Epidermal melanocyte (primary cell): ENCODE data around the gene HAGHL.
"Not testable (repeated sequence)": the region's sequence is repeated elsewhere in the genome, so short reads cannot be mapped to it uniquely, and the experiment has no call there.

Experiments used
- DNase-seq: peaks from one replicate; pipeline ENCODE4 v3.0.0; 2011; ENCODE audit warnings: low spot score; ENCODE audit not compliant: insufficient read length

Gene HAGHL

DNA sequence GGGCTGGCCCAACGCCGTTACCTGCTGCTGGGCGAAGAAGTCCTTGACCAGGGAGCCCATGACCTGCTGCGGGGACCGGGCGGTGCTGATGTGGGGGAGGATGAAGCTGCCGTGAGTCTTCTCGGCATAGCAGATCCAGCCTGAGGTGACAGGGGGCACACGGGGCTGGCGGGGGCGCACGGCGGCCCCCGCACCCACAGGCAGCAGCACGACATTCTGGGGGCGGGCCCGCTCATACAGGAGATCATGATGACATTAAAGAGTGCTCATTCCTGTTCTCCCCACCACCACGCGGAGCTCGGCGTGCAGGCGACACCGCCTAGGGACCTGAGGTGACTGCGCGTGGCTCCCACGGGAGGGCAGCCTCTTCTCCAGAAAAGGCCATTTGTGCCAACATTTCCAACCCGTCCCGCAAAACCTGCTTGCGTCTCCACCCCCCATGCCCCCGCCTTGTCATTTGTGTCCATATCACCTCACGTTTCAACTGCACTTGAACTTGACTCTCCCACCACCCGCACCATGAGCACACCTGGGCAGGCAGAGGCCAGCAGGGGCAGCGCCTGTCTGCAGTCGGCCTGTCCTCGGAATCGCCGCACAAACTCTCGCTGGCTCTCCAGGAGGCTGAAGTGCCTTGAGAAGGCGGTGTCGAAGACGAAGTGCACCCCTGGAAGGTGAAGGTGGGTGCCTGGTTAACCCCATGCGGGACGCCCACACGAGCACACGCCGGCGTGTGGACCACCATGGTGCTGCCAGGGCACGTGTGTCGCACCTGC, 7.5 kb downstream of the HAGHL start:
- no peak for DNase-seq

DNA sequence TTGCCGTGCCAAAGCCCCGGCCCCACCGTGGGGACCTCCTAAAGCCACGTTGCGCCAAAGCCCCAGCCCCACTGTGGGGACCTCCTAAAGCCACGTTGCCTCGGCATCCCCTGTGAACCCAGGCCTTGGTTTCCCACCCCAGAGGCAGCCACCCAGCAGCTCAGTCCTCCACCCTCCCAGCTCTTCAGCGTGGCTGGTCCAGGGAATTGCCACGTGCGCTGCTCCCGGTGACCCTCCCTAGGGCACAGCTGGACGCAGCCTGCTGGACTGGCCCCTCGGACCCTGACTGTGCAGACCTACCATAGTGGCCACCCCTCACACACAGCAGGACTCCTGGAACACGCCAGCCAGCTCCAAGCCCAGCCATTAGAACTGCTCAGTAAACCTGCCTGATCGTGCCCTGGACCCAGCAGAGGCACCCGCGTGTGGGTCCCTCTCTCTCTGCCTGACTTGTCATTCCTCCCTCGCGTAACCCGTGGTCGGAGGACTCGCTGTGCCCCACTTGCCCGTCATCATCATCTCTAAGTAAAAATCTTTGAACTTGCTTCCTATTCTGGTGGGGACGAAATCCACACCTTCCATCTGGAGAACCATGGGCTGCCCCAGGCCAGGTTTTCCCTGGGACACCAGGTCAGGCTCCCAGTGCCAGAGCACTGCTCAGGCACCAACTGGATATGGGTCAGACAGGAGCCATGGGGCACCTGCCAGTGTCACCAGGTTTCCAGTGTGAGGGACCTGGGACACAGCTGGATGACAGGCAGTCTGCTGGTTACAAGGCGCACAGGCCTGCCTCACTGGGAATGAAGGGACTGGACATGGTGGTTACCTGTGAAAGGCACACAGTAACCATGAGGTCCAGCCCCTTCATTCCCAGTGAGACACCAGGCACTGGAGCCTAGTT, 8.3 kb downstream of the HAGHL start:
- no peak for DNase-seq

DNA sequence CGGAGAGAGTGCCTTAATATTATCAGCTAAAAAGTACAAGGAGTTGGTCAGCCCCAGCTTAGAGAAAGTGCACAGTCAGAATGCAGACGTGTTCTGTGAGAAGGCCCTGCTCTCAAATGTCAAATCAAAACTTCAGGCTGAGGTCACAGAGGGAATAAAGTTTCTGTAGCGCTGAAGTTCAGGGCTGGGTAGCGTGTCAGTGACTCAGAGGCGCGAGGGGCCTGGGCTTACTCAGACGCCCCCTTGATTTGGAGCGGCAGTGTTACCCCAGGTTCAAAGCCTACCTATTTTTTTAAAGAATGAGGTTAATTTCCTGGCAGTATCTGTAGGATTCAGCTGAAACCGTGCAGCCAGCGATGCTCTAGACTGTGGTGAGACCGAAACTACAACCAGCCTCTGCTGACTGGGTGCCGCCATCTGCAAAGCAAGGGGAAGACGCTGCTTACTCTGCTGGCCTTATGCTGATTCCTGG, 9.1 kb downstream of the HAGHL start:
- no peak for DNase-seq

DNA sequence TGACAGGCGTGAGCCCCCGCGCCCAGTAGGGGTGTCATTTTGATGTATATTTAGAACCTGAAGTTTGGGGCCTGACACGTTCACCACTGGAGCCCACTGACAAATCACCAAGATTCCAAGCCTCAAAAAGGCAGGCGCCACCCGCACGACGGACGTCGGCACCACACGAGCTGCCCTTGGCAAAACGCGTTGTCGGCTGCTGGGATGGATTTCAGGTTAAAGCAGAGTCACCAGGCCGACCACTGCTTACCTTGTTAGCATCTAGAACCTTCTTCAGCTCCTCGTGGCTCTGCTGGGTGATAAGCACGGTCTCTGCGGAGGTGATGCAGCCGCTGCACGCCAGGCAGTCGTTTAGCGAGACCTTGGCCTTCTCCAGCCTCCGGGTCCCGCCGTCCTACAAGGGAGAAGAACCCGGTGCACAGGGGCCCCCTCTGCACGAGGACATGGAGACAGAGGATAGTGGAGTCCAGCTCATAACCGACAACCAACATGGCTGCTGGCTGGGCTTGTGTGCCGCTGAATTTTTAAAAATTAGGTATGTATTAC, 10.1 kb downstream of the HAGHL start:
- no peak for DNase-seq

DNA sequence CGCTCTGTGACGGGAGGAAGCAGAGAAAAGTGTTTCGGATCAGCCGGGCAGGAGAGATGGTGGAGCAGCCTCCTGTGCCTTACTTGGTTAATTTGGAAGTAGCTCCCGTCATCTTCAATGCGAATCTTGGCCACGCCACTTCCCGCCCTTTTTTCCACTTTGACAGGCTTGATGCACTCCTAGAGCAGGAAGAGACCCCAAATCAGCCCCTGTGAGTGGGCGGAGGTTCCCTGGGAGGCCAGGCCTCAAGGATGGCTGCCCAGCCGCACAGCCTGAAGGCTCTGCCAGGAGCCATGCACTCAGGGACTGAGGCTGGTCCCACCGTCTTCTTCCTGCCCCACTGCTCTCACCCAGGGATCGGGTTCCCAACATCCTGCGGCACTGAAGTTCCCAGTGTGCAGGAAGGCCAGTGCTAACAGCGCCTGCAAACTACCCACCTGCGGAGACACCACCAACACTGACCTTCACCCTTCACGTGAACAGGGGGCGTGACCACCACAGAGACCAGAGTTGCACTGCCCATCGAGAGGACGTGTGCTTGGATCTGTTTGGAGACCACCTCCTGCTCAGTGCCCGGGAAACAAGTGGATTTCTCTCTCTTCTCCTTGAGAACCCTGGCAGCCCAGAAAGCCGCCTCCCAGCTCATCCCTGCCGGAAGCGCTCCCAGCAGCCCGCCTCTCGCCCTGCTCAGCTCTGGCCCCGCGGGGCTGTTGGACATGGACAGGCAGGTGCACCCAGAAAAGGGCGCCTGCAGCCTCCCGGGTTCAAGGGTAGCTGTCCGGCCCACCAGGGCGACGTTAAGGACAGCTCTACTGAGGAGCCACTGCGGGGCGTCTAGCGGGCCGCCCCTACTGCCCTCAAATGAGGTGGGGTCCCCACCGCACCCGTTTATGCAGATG, 12.9 kb downstream of the HAGHL start:
- no peak for DNase-seq

DNA sequence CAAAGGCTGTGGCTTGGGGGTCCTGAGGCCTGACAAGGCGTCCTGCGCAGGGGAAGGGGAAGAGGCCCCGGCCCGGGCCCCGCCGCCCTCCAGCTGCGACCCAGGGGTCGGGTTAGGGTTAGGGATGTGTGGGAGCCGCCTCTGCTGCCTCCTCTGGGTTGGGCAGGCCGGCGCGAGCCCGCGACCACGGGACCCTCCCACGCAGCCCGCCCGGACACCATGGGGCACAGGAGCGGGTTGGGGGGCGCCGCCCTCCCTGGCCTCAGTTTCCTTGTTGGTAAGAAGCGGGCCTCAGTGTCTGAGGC, 13.5 kb downstream of the HAGHL start:
- DNase-seq: no peak

DNA sequence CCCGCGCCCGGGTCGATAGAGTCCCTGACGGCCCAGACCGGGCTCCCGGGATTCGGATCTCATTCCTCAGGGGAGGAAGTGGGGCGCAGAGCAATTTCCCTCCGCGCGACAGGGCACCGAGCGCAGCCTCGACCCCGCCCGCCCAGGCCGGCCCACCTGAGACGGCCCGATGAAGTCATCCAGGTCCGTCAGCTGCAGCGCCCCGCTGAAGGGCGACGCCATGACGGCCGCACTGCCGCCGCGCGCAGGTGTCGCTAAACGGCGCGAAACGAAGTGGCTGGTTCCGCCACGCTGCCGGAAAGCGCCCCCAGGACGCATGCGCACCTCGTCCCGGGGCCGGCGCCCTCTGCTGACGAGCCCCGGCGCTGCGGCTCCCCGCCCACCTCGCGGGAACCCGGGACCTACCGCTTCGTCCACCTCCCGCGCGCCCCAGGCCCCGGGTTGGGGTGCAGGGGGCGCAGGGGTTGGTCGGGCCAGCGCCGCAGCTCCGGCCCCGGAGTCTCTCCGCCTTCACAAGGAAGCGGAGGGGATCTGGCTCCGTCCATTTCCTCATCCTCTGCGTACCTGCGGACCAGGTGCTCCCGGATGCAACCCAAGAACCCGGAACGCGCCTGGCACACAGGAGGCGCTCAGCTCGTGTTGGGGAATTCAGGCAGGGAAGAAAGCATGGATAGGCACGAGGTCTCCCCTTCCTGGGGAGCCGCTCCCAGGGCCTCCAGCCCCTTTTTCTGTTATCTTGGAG, 14.0 kb downstream of the HAGHL start, which contains the start of gene CIAO3:
Gene CIAO3, minus strand, starts transcription at position 234 of the 742 bp plus-strand sequence. Its CDS starts 12 bp downstream, at position 222.
- DNase-seq: peak; percentile 96

DNA sequence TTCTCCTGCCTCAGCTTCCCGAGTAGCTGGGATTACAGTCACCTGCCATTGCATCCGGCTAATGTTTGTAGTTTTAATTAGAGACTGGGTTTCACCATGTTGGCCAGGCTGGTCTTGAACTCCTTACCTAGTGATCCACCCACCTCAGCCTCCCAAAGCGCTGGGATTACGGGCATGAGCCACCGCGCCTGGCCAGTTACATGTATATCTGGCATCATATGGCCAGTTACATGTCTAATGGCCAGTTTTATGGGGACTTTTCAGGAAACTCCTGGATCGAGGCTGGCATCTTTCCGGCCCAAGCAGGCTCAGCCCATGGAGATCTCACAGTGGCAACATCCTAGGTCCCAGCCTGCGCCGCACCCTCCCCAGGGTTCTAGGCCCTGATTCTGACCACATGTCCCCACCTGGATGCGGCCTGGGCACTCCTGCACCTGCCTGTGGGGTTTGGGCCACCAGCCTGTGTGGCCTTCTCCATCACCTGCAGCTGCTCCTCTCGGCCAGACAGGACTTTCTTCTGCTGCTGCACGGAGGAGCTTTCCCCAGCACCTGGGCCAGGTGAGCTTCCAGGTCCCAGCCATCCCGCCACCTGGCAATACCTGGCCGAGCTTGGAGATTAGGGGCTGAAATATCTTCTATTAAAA, 15.2 kb downstream of the HAGHL start:
- no peak for DNase-seq

DNA sequence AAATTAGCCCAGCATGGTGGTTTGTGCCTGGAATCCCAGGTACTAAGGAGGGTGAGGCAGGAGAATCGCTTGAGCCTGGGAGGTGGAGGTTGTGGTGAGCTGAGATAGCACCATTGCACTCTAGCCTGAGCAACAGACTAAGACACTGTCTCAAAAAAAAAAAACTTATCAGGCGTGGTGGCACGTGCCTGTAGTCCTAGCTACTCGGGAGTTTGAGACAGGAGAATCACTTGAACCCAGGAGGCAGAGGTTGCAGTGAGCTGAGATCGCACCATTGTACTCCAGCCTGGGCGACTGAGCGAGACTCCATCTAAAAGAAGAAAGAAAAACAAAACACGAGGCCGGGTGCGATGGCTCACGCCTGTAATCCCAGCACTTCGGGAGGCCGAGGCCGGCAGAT, 16.0 kb downstream of the HAGHL start:
- DNase-seq: not testable (repeated sequence)

DNA sequence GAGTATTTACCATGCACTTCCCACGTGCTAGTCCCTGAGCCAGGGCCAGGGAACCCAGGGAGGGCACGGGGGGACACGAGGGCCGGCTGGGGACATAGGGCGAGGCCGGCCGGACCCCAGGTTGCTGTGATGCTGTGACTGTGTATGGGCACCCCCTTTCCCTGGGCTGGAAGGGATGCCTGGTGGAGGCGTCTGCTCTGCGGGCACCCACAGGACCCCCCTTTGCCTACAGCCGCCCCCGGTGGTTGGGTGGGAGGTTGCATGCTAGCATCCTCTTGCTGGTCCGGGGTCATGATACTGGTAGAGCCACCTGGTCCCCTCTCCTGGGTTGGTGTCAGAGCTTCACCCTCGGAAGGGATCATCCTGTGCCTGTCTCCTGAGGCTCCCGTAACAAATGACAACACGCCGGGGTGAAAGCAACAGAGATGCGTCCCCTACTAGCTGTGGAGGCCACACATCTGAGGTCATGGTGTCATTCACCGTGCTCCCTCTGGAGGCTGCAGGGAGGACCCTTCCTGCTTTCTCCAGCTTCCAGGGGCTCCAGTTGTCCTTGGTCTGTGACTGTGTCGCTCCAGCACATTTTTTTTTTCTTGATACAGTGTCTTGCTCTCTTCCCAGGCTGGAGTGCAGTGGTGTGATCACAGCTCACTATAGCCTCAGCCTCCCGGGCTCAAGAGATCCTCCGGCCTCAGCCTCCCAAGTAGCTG, 17.0 kb downstream of the HAGHL start:
- no peak for DNase-seq

DNA sequence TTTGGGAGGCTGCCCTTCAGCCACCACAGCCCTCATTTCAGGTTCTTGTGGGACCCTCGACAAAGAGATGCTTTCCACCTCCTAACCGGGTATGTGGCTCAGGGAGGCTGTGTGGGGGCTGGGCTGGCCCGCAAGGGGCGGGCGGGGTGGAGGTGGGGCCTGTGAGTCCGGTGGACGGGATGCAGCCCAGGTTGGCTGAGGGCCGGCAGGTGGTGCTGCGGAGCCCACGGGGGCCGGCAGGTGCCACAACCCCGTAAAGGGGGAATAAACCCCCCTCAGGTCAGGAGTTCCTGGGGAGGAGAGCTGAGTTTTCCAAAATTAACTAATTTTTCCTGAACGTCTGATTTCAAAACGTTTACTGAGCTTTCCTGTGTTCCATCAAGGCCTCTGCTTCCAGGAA, 18.8 kb downstream of the HAGHL start:
- no peak for DNase-seq

DNA sequence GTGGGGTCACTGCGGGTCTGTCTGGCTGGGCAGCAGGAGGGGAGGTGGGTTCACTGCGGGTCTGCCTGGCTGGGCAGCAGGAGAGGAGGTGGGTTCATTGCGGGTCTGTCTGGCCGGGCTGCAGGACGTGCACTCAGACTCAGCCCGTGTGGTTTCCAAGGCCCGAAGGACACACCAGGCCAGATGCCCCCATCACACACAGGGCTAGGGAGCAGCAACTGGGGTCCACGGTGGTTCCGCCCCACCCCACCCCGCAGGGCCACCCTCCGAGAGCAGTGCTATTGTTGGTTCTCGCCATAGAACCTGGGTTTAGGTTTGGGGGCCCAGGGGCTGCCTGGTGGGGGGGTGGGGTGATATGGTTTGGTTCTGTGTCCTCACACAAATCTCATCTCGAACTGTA, 19.7 kb downstream of the HAGHL start:
- no peak for DNase-seq

DNA sequence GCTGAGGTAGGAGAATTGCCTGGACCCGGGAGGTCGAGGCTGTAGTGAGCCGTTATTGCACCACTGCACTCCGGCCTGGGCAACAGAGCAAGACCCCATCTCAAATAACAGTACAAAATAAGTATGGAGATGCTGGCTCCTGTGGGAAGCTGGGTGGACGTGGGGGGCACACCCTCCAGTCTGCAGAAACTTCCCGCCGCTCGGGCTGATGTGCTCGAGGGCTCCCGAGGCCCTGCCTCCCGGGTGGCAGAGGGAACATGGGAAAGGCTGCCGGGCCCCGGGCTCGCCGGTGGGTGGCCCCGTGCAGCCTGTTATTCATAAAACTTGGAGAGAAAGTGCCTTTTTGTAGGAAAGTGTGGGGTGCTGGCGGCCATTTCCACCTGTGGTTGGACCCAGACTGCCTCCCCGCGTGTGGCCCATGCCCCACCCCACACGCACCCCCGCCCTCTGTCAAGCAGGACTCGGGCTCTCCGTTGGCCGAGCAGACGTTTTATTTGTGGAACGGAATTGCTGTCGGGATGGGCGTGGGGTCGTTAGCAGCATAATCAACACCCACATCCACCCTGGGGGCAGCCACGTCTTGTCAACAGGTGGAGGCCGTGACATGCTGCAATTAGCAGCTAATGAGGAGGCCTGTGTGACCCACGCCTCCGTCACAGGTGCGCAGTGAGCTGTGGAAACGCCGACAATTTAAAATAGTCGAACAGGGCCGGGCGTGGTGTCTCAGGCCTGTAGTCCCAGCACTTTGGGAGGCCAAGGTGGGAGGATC, 21.3 kb downstream of the HAGHL start:
- DNase-seq: no peak

DNA sequence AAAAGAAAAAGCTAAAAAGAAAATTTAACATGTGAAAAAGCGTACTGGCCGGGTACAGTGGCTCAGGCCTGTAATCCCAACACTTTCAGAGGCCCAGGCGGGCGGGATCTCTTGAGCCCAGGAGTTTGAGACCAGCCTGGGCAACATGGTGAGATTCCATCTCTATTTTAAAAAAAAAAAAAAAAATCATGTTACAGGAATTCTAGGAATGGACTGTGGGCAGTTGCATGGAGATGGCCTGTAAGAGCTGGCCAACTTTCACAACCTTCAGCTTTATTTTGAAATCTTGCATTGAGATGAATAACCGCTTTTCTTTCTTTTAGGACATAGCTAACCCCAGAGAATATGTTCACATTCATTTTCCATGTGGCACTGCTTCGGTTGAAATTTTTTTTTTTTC, 22.1 kb downstream of the HAGHL start:
- DNase-seq: no peak

DNA sequence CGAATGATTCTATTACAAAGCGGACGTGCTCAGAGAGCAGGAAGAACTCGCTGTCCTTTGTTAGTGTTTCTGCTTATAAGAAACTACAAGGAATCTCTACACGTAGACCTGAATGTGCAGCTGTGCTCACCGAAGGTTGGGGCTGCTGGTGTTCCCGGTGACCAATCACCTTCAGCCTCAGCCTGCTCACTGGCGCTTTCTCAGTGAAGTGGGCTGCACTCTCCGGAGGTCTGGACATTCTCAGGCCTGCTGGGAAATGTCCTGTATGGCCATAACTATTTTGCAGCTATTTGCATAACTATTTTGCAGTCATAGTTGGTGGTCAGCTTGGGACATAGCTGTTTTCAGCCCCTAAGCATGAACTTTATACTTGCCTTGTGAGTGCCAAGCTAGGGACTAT, 23.6 kb downstream of the HAGHL start:
- no peak for DNase-seq

DNA sequence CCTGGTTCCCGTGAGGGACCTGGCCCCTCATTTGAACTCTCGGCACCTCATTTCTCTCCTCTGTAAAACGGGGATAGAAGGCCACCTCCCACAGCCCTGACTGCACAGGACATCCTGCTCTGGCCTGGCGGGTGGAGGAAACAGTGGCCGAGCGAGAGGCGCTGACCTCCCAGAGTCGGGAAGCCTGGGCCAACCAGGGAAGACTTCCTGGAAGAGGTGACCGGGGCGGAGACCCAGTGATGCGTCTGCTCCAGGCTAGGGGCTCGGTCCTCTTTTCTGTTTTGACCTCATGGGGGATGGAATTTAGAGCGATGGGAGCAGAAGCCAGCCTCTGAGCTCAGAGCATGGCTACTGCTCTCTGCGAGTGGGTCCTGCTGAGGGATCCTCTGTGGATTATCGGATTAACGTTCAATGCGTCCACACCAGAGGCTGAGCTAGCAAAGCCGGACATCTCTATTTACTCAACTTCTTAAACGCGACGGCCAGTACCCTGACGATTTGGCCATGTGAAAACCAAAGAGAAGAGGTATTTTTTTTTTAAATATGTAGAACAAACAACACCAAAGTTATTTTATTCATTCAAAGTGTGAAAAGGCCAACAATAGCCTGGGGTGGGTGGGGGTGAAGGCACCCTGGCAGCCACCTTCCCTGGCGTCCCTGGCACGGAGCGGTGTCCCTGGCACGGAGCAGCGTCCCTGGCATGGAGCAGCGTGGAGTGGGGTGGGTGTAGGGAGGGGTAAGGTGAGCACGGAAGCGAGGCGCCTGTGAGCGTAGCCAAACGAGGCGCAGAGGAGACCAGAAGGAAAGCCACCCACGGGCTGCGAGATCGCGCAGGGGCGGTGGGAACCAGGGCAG, 24.5 kb downstream of the HAGHL start:
- no peak for DNase-seq

DNA sequence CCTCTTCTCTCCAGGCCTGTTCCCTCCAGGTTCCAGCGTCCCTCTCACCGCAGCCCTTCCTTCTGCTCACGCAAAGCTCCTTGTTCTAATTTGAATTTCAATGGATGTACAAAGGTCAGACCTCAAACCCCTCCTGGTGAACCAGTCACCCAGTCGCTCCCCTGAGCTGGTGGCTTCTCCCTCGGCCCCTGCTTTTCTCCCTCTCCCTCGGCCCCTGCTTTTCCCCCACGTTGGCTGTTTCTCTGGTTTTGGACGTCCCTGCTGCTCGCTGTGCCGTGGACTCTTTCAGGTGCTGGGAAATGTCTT, 25.1 kb downstream of the HAGHL start:
- no peak for DNase-seq

DNA sequence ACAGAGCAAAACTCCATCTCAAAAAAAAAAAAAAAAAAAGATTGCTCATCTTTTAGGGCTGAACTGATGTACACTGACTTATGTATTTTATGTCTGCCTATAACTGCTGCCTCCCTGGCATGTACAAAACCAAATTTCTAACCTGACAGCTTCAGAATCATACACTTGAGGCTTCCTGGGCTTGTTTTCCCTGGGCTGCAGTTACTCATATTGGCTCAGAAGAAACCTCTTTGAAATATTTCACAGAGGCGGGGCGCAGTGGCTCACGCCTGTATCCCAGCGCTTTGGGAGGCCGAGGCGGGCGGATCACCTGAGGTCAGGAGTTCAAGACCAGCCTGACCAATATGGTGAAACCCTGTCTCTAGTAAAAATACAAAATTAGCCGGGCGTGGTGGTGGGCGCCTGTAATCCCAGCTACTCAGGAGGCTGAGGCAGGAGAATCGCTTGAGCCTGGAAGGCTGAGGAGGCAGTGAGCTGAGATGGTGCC, 27.3 kb downstream of the HAGHL start:
- not testable (repeated sequence) for DNase-seq
